NCI-H526 (cell line): ENCODE data around the gene MSANTD3.
A peak's percentile ranks its signal among the peaks of the same experiment; 100 is the strongest.

Experiments used
- DNase-seq, 2 experiments: peaks; one replicate each; lab custom pipeline; 2025; lab: John Stamatoyannopoulos, UW

Gene MSANTD3

DNA sequence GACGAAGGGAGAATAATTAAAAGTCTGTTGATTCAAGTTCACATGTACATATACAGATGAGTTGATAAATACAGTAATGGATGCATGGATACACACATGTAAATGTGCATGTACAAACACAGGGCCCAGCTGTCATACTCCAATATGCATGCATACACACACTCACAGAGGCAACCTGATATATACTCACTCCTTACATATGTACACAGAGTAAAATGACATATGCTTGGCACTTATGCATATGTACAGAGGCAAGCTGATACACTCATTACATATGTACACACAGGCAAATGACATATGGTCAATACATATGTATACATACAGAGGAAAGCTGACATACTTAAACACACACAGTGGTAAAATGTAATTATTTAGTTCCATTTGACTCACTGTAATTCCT is 38.8 kb downstream of the MSANTD3 start:
- DNase-seq = peak; percentile 31 to 35

DNA sequence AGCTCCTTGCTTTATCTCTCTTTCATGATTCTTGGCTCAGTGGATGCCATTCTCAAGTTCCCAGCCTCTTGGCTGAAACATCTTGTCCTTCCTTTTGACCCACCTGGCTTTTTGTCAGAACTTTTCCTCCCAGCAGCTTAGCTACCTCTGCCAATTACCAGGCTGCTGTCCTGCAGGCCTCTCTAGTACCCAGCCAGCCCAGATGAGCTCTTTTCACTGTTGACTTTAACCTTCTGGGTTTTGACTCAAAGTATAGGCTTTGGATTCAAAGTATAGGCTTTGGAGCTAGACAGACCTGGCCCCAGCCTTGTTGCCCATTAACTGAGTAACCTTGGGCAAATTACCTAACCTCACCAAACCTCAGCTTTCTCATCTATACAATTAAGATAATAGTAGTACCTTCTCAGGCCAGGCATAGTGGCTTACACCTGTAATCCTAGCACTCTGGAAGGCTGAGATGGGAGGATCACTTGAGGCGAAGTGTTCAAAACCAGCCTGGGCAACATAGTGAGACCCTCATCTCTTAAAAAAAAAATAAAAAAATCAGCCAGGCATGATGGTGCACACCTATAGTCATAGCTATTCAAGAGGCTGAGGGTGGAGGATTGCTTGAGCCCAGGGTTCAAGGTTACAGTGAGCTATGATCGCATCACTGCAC is 39.4 kb downstream of the MSANTD3 start:
- no peak for DNase-seq

DNA sequence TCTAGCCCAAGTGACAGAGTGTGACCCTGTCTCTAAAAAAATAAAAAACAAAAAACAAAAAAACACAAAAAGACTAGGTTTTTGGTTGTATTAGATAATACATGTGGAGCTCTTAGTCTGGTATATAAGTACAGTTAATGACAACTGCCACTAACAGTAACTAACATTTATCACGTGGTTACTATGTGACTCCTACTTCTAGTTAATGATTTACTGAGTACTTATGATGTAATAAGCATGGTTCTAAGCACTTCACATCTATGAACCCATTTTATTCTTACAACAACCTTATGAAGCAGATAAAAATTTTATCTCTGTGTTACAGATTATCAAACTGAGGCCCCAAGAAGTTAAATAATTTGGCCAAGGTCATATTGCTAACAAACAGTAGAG is 39.9 kb downstream of the MSANTD3 start:
- DNase-seq = peak in 1 of 2 experiments; percentile 1

DNA sequence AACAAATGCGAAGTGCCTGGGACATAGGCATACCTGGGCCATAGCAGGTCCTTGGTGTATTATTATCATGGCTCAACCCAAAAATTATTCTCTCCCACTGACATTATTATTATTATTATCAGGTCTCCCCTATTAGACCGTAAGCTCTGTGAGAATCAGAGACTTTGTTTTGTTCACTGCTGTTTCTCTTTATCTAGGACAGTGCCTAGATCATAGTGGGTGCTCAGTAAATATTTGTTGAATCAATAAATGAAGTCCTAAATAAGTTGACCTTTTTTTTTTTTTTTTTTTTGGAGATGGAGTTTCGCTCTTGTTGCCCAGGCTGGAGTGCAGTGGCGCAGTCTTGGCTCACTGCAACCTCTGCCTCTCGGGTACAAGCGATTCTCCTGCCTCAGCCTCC is 41.1 kb downstream of the MSANTD3 start:
- no peak for DNase-seq

DNA sequence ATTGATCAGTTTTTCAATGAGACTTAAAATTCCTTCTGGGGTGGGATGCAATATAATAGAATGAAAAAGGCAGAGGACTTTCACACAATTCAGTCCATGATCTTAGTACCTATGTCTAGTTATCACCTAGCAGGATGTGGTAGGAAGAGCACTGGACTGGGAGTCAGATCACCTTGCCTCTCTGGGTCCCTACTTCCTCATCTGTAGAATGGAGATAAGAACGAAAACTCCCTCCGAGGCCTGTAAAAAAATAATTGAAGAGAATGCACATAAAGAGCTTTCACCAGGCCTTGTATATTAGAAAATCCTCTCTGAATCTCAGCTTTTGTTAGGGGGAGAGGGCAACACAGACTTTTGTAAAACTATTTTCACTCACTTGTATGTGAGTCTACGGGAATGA is 45.3 kb downstream of the MSANTD3 start:
- no peak for DNase-seq

DNA sequence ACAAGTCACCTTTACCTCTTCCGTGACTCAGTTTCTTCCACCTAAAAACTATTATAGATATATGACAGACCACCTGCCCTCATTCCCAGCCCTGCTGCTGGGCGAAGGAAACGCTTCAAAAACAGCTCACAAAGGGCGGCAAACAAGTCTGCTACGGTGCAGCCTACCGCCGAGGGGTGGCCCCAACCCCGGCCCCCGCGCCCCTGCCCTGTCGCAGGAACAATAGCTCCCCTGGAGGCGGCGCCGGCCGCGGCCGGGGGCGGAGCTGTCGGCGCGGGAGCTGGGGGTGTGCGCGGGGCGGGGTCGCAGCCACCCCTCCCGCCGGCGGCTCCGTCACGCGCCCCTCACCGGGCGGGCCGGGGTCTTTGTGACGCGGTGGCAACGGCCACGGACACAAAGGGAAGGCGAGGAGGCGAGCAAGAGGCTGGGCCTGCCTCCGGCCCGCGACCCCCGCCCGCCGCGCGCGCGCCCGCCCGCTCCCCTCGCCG is 45.9 kb downstream of the MSANTD3 start, which contains the start of gene TMEFF1:
Gene TMEFF1, plus strand, starts transcription at position 362 of the 488 bp plus-strand sequence. CDS start 396 bp downstream, outside the sequence.
- DNase-seq = peak in 1 of 2 experiments; percentile 75

DNA sequence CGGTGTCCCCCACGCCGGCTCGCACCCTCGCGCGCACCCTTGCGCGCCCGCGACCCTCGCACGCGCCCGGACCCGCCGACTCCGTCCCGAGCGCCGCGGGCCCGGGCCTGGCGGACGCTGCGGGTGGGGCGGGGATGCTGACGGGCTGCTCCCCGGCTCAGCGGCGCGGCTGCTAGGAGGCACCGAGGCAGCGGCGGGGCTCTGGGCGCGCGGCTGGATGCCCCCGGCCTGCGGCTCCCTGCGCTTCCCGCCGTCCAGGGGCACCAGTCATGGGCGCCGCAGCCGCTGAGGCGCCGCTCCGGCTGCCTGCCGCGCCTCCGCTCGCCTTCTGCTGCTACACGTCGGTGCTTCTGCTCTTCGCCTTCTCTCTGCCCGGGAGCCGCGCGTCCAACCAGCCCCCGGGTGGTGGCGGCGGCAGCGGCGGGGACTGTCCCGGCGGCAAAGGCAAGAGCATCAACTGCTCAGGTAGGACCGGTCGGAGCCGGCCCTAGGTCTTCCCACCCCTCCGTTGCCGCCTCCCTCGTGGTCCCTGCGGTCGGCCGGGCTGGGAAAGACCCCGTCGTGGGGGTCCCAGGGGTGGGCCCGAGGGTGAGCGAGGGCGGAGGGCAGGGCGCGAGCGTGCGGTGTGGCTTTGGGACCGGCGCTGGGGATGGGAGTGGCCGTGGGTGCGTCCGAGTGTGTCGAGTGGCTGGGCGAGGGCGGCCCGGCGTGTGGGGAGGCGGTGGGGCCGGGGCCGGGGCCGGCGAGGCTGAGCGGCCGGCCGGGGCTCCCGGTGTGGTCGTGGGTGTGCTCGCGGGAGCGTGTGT is 46.5 kb downstream of the MSANTD3 start:
- peak; percentile 12 to 67 for DNase-seq

DNA sequence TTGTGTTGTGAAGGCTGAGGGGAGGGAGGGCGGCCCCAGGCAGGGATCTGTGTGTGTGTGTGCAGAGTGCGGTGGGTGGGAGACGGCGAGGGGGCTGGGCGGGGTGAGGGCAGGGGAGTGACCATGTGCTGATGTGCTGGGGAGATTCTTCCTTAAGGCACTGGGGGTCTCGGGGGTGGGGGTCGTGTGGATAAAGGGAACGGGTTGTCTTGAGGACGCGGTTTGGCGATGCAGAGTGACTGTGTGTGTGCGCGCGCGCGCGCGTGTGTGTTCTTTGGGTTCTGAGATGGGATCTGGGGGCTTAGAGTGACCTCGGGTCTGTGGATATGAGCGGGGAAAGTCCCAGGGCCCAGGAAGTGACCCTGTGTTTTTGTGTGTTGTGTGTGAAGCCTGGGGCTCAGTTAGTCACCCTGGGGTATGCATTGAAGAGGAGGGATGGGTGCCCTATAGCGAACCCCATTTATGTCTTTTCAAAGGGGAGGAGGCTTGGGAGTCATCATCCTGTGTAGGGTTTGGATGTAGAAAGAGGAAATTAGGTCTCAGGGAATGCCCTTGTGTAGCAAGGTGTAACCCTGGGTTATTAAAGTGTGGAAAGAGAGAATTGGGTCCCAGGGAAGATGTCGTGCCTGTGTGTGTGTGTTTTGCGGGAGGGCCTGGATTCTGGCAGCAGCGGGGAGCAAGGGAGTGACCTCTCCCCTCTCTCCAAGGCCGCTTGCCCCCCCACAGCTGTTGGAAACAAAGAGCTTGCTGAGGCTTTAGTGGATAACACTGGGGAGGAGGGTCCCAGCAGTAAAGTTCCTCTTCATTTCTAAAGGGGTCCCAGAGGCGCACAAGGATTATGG is 47.4 kb downstream of the MSANTD3 start:
- DNase-seq = peak in 1 of 2 experiments; percentile 54

DNA sequence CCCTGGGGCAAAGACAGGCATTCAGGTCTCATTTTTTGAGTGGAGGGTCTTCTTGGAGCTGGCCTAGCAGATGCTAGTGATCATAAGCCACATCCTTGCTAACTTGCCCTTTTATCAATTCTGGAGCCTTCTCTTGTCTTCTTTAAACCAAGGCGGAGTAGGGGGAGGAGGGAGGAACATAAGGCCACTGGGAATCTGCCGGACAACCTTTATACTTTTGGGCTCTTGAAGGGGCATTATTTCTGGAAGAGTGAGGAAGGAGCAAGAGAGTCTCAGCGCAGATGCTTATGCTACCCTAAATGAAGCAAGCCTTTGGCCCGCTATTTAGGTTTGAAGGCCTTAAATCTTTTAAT is 48.0 kb downstream of the MSANTD3 start:
- DNase-seq = no peak

DNA sequence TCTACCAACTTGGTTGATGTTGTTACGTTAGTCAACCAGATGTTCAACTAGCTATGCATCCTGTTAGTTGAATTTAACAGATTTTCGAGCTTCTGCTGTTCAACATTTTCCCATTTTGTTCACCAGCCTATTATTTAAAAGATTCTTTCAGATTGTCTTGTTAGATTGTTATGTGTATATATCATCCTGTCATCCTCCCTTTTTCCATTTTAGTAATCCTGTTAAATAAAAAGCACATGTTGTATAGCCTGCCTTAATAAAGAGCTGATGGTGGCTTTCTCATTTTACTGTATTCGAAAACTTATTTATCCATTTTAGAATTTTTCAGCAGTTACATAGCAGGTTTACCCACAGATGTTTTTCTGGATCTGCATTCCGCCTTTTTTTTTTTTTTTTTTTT is 50.3 kb downstream of the MSANTD3 start:
- no peak for DNase-seq

DNA sequence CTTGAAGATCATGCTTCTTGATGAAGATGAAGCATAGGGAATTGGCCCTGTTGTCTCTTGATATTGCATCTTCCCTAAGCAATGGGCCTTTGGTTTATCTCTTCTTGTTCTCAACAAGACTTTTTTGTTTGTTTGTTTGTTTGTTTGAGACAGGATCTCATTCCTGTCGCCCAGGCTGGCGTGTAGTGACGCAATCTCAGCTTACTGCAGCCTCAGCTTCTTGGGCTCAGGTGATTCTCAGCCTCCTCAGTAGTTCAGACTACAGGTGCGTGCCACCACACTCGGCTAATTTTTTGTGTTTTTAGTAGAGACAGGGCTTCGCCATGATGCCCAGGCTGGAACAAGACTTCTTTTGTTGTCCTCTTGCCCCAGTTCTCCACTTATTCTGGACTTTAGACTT is 51.2 kb downstream of the MSANTD3 start:
- DNase-seq = no peak

DNA sequence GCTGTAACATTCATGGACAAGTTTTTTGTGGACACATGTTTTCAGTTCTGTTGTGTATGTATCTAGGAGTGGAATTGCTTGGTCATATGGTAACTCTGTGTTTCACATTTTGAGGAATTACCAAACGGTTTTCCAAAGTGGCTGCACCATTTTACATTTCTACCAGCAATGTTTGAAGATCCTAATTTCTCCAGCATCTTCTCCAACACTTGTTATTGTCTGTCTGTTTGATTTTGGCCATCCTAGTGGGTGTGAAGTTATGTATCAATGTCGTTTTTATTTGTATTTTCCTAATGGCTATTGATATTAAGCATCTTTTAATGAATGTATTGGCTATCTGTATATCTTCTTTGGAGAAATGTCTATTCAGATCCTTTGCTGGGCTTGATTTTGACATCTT is 52.9 kb downstream of the MSANTD3 start:
- DNase-seq = no peak

DNA sequence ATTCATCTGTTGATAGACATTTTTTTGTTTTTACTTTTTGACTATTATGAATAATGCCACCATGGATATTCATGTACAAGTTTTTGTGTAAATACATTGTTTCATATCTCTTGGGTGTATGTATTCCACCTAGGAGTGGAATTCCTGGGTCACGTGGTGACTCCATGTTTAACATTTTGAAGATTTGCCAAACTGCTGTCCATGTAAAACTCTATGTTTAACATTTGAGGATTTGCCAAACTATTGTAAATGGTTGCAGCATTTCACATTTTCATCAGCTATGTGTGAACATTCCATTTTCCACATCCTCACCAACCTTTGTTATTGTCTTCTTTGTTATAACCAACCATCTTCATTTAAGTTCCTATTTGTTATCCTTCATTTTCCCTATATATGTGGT is 58.3 kb downstream of the MSANTD3 start:
- DNase-seq = no peak

DNA sequence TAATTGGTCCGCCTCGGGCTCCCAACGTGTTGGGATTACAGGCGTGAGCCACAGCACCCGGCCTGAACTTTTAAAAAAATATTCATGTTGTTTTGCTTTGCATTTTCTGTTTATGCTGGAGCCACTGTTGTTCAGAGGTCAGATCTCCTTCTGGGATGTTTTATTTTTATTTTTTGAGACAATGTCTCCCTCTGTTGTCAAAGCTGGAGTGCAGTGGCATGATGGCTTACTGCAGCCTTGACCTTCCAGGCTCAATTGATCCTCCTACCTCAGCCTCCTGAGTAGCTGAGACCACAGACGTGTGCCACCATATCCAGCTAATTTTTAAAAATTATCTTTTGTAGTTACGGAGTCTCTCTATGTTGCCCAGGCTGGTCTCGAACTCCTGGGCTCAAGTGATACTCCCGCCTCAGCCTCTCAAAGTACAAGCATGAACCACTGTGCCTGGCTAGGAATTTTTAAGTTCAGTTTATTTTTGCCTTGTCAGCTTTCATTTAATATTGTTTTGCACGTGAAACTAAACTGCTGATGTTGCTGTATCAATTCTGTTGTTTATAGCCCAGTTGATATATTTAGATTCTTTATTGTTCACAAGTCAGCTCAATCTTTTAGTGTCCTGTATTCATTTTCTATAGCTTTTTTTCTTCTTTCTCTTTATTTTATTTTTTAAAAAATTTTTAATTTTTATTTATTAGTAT is 59.7 kb downstream of the MSANTD3 start:
- DNase-seq = no peak

DNA sequence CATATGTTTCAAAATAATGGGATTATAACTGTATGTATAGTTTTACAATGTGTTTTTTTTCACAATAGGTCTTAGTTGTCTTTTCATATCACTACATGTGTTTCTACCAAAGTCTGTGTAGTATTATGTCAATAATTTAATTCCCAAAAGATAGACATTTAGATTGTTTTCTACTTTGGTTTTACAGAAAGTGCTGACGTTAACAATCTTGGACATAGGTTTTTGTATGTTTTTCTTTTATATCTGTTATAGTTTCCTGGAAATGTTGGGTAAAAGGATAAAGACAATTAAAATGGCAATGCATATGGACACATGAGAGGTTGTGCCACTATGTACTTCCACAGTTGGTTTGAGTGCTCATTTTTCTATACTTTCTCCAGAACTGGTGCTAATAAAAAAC is 61.2 kb downstream of the MSANTD3 start:
- DNase-seq = no peak

DNA sequence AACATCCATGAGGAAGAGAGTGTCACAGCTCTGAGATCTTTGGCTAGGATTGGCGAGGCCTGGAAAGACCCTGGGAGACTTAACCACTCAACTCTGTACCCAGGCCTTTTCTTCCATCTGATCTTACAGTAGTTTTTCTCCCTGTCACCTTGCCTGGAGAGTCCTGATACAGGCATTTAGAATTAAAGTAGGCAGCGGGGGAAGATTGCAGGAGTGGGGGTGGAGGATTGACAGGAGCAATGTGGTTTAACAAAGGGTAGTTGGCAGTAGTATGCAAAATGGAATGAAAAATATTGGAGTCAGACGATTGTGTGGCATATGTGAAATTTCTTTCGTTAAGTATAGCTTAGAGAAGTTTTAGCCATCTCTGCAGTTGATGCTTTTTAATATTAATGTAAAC is 62.9 kb downstream of the MSANTD3 start:
- DNase-seq = no peak

DNA sequence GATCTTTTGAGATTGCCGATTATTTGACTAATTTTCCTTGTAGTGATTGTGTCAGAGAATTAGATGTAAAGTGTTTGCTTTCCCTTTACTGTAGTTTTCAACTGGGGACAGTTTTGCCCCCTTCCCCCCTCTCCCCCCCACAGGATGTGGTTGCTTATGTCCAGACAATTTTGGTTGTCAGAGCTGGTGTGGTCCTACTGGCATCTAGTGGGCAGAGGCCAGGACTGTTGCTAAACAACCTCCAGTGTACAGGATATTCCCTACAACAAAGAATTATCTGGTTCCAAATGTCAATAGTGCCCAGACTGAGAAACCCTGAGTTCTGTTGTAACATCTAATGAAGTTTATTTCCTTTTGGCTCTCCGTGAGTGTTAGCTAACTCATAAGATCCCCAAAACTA is 66.0 kb downstream of the MSANTD3 start:
- no peak for DNase-seq

DNA sequence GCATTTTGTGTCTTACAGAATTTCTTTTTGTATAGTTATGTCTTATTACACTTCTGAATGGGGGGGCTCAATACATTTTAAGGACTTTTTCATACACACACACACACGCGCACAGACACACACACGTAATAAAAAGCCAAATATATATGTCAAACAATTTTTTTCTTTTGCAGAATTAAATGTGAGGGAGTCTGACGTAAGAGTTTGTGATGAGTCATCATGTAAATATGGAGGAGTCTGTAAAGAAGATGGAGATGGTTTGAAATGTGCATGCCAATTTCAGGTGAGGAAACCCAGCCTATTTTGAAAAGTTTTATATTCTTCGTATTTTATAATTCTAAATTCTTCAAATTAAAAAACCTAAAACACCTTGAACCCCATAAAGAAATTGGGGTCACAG is 71.6 kb downstream of the MSANTD3 start:
- no peak for DNase-seq

DNA sequence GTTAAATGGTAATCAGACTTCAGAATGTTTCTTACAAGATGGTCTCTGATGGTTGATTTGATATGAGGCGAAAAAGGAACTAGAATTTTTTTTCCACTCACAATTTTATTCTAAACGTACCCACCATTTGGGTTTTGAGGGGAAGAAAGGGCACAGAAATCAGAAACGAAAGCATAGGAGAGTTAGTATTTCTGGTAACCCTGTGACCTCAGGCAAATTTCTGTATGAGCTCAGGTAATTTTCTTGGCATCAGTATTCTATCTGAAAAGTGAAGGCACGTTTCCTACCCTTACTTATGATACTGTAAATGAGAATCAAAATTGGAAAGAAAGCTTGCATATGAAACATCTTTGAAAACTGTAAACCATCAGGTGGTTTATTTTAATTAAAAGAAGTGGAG is 72.5 kb downstream of the MSANTD3 start:
- no peak for DNase-seq

DNA sequence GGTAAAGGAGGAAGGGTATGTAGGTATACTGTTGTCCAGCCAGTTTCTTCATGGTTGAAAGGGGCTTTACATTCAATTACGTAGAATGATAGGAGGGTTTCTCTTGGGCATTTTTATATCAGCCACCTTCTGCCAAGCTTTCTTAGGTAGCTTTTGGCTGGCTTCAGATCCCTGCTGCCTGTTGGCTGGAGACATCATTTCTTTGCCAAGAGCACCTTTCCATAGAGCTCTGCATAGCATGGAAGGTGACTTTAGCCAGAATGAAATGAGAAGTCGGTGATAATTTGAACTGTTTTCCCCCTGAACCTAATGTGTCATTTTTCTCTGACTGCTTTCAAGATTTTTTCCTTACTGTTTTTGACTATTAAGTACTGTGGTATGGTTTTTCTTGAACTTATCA is 72.9 kb downstream of the MSANTD3 start:
- DNase-seq = no peak
